DMS114 treated with DMSO at 0.1 percent for 48 hours (cell line): ENCODE data around the gene CYBC1.

Experiments used
- DNase-seq: peaks from one replicate; lab custom pipeline; 2025; ENCODE audit not compliant: unreplicated experiment; lab: John Stamatoyannopoulos, UW

The CYBC1 gene

DNA sequence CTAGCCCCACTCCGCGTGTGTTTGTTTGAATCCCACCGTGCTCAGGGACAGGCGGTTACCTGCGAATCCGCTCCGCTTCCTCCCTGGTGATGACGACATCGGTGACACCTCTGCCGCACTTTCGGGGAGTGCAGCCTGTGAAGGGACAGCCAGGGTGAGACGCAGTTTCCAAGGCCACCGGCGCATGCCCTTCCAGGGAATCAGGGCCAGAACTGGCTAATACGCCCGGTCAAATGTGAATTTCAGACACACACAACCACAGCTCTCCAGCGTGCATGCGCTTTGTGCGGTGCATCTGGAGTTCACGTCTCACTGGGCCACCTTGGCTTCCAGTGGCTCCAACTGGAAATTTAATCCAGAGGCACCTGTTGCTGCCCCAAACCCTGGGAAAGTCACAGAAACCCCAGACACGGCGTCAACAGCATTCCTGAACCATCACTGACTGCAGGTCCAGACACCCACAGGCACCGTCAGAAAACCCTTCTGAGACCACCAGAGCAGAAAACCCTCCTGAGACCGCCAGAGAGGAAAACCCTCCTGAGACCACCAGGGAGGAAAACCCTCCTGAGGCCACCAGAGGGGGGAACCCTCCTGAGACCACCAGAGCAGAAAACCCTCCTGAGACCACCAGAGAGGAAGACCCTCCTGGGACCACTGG lies 39.0 kb downstream of the CYBC1 start:
- no peak for DNase-seq

DNA sequence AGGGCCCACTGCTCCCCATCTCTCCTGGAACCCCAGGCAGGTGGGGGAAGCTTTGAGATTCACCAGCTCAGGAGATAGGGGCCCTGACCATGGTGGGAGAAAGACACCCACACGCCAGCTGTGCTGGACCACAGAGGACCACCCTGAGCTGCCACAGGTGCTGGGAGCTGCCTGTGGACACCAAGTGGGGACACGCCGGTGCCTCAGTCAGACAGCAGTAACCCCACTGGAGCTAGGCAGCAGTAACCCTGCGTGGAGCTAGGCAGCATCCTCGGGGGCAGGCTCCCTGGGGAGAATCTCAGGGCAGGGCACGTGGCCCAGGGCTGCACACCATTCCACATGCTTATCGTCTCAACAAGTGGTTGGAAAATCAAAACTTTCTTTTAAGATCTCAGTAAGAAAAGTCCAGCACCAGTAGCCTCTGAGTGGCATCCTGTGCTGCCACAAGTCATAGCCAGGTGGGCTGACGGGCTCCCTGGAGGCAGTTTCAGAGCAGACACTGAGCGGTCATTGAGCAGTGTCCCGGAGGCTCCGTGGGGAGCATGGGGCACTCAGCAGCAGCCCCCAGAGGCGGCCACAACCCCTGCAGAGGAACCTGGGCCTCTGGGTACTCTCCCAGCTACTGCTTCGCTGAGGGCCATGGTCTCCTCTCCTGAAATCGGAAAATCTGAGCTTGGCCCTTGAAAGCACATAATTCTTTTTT lies 40.4 kb downstream of the CYBC1 start:
- DNase-seq: no peak

DNA sequence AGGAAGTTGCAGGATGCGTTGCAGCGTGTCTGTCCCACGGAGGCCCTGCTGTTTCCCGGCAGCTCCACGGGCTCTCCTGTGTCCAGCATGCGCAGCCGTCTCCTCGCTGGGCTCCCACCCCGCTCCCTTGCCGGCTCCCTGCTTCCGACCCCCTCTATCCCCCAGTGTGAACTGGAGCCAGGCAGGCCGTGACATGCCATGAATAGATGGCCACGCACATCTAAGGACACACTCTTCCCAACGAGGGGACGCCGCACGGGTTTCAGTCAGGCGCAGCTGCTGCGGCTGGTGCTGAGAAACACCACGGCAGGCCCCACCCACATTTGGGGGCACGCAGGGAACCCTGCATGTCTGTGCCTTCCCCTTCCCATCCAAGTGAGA lies 41.6 kb downstream of the CYBC1 start:
- no peak for DNase-seq

DNA sequence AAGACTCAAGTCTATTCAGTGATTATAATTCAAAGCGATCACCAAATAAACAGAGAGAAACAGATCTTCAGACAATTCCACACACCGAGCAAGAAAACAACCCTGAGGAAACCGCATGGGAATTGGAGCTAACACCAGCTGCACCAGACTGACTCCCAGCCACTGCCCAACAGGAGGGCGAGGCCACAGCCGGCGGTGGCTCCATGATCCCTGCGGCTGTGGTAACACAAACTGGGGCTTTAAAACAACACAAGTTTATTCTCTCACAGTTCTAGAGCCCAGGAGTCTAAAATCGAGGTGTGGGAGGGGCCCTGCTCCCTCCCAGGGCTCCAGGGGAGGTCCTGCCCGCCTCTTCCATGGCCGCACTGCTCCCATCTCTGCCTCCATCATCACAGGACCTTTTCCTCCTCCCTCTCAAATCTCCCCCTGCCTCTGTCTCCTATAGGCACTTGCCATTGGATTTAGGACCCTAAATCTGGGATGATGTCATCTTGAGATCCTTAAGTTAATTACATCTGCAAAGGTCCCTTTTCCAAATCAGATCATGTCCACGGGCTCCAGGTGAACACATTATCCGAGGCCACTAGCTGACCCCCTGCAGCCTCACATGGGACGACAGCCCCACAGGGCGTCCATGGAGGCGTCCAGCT lies 42.1 kb downstream of the CYBC1 start:
- DNase-seq: no peak

DNA sequence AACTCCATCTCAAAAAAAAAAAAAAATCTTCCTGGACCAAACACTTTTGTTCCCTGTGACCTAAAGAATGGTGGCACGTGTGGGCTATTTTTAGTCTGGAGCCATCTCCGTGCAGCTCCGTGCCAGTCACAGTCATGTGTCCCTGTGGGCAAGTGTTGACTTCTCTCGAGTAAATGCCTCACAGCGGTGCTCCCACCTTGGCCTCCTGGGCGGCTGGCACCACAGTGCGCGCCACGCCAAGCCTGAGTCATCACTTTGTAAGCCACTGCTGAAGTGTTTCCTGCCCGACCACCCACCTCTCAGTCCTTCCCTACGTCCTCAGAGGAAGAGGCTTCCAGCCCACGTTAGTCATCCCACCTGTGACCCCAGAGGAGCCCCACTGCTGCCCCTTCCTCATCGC lies 43.3 kb downstream of the CYBC1 start:
- DNase-seq: no peak

DNA sequence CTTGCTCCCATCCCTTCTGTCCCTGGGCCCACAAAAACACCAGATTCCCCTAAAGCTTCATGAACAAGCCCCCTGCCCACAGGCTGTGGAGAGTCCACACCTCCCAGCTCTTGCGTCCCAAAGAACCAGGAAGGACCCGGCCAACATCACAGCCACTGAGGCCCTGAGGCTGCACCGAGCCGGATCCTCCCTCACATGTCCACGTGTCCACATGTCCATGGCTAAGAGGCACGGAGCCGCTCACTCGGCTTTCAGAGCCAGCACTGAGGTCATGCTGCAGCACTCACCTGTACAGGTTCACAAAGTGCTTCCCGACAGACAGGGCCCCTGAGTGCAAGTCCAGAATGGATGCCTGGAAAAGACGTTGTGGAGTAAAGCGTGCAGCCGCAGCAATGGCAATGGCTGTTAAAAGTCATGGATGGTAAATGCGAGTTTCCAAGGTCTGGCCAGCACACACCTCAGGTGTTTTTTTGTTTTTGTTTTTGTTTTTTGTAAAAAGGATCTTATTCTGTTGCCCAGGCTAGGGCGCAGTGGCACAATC lies 44.4 kb downstream of the CYBC1 start:
- no peak for DNase-seq

DNA sequence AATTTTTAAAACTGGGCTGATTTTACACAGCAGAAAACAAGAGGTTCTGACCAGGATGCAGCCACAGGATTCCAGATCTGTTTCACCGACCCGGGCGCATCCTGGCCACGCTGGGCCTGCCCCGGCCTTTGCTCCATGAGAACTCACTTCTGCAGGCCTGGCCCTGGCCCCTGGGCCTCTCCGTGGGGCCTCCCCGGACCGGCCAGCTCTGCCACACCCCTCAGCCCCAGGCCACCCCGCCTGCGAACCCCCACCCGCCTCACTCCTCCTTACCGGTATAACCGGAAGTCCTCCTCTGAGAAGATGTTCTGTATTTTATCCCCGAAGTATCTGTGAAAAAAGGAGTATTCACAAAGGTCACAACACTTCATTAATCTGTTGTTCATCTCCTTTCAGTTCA lies 45.5 kb downstream of the CYBC1 start:
- no peak for DNase-seq

DNA sequence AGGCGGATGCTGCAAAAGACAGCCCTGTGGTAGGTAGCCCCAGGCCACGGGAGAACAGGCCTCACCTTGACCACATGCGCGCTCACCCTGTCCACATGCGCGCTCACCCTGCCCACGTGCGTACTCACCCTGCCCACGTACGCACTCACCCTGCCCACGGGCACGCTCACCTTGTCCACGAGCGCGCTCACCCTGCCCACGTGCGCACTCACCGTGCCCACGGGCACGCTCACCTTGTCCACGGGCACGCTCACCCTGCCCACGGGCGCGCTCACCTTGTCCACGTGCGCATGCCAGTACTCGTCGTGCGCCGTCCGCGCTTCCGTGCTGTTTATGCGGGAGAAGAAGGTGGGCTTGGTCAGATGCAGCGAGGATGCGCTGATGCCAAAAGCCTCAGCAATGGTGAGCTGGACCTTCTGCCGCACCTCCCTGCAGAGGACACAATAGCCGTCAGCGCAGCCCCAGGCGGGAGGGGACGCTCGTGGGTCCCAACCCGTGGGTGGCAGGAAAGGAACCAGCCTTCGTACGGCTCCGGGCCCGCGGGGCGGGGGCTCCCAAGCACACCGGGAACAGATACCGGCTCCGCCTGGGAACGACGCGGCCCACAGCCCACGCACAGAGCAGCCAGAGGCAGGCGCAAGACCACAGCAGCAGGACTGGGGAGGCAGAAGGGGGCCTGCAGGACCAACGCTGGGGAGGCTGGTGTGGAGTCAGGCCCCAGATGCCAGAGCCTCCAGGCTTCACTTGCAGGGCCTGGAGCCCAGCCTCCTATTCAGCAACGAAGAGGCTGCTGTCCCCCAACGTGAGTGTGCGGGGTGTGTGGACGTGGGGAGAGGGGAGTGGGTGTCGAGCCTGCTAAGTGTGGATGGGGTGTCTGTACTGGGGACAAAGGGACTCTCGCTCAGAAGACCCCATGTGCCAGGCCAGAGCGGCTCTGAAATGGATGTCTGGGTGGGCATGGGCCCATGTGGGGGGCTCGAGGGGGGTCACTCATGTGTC lies 46.6 kb downstream of the CYBC1 start:
- no peak for DNase-seq

DNA sequence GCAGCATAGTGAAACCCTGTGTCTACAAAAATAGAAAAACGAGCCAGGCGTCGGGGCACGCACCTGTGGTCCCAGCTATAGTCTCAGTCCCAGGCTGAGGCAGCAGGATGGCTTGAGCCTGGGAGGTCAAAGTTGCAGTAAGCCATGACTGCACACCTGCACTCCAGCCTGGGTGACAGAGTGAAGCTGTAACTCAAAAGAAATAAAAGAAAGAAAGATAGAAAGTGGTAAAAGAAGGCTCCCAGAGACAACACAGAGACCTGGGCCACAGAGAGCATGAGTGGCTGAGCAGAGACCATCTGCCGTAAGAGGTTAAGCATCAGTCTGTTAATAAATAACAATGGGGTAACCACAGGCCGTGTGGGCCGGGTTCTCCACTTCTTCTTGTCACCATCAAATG lies 47.7 kb downstream of the CYBC1 start:
- no peak for DNase-seq

DNA sequence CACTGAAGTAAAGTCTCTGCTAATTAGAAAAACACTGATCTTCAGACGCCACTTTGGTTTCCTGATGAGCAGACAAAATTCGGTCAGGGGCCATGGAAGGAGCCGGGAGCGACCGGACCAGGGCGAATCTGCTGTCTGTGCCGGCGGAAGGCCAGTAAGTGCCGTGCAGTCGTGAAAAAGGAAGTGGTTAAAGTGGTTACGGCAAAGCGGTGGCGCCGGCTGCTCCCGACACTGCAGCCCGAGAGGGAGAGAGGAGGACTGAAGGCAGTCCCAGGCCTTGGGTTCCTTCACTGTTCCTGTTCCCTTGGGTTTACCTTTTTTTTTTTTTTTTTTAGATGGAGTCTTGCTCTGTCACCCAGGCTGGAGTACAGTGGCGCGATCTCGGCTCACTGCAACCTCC lies 49.7 kb downstream of the CYBC1 start:
- no peak for DNase-seq

DNA sequence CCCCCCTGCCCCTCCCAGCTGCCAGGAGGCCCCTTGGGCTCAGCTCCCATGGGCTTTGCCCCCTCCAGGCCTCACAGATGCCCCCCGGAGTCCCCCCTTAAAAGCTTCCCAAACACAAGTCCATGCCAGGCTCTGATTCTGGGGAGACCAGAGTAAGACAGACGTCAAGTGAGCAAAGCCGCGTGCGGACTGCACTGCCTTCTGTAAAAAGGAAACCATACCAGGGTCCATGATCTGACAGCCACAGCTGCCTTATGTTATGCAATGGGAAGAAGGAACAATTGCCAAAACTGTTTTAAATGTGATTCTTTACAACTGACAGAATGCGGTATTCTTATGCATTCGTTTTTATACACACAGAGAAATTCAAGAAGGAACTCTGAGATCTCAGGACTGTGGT lies 50.3 kb downstream of the CYBC1 start:
- DNase-seq: no peak

DNA sequence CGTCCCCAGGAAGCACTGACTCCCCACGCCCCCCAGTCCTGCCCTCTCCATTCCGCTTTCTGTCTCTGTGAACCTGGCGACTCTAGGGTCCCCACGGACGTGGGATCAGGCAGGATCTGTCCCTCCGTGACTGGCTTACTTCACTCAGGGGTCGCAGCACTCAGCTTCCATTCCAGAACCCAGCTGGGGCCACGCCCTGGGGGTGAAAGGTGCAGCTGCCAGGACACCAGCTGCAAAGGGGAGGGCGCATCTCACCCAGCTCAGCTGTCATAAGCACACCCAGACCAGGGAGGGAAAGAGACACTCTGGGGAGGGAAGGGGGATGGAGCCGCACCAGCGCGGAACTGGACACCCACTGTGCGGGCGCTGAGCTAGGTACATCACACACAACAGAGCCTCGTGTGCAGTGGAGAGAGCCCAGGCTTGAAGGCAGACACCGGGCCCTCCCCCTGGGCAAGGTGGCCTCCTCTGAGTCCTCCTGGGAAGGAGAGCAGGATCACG lies 50.9 kb downstream of the CYBC1 start:
- no peak for DNase-seq

DNA sequence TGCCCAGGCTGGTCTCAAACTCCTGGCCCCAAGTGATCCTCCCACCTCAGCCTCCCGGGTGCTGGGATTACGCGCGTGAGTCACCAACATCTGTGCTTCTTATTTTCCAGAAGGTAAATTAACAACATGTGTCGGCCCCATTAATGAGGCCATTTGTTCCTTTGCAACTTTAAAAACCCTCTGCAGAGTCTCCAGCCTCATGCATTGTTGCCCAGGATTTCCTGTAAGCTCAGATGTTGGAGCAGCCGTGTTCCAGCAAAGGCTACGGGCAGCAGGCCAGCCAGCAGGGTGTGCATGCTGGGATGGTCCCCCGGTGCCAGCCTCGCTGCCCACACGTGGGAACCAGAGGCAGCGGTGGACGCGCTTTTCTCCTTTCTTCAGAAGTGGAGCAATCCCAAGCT lies 51.5 kb downstream of the CYBC1 start:
- no peak for DNase-seq

DNA sequence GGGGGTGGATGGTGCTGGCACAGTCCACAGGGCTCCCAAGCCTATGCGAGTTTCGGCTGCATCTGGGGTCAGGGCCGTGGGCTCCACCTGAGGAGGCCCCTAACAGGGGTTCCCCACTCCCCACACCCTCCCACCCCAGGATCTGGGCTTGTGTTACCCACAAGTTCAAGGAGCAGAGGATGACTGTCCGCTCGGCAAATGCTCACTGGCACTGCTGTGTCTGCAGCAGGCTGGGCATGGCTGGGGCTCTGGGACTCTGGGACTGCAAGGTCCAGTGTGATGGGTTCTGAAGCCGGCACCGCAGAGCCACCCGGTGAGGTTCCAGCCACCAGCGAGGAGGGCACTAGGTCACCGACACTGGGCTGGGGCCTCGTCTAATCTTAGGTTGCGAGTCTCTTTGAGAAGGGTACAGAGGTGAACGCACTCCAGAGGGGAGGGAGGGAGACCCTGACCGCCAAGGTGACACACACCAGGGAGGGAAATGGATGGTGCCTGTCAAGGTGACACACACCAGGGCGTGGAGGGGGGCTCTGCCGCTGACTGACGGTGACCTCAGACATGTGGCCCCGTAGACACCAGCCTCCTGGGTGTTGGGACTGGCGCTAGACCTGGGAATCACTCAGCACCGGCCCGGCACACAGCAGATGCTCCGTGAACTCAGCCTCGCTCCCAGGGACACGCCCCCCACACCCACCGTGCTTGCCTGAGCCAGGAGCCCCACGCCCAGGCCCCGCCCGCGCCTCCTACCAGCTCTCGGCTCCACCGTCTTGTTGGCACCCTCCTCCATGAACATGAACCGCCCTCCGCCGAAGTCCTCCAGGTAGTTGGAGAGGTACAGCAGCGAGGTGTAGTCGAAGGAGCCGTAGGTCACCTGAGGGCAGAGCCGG lies 52.9 kb downstream of the CYBC1 start:
- no peak for DNase-seq

DNA sequence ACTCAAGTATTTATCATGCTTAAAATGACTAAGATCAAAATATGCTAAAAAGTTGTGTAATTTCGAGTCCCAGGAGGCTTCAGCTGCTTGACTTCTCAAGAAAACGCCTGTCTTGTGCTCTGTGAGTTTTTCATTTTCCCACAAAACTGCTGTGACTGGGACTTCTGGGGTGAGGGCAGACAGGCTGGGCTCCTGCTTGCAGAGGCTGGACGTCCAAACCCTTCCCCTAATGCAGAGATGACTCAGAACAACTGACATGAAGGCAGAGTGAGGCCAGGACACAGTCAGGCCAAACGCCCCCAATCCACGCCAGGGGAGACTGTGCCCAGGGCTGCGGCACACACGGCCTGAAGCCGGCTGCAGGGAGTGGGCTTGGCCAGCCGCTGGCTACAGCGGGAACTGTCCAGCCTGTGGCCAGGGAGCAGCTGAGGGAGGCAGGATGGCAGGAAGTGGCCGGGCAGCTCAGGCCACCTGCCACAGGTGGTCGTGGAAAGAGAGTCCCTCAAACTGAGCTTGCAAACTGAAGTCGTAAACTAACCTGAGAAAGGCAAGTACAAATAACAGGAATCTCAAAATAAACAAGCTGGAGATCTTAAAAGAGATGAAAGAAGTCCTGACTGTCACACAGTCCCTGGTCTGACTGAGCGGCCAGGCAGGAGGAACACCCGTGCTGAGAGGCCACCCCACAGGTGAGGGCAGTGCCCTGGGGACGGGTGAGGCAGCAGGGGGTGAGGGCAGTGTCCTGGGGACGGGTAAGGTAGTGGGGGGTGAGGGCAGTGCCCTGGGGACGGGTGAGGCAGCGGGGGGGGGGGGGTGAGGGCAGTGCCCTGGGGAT lies 53.7 kb downstream of the CYBC1 start:
- DNase-seq: no peak

DNA sequence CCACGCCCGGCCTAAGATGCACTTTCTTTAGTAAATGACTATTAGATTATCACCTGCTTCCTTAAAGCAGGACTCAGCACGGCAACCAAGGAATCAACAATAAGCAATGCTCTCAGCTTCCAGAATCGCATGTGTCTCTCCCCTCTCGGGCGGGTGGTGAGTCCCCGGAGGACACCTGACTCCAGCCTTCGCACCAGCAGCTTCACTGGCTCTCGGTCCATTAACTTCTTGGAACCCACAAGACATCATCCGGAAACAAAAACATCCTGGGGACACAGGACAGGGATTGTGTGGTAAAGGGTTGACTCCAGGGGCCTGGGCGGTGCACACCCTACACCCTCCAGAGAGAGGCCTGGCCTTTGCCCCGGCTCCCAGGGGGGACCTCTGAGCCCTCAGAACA lies 56.3 kb downstream of the CYBC1 start:
- DNase-seq: no peak

DNA sequence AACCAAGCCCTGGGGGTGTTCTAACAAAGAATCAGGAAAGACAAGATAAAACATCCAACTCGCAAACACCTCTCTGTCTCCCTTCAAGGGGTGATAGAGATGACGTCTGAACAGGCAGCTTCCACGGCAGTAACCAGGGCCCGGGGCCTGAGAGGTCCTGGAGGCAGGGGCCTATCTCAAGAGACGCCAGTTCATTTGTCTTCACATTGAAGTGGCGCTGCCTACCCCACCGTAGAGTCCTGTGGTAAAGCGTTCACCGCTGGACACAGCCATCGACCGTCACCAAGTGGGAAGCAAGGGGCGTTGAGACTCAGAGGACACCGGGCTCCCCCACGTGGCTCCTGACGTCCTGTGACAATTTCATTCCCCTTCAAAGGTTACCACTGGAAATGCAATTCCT lies 57.6 kb downstream of the CYBC1 start:
- no peak for DNase-seq
